Esophagus squamous epithelium (tissue), 4 donors: ENCODE results near the gene ARL4D.

ENCODE experiments used
- CTCF ChIP-seq, 6 experiments: fragments of 450-650 bp in 4 of 6; fragments of 200-600 bp in 2 of 6; sonication (generic) in 2 of 6; IDR thresholded peaks; one replicate each; pipeline ENCODE4 v1.5.1; 2016 to 2019; ENCODE audit warnings: antibody characterized with exemption in 6 of 6, mild to moderate bottlenecking in 4 of 6, moderate library complexity in 4 of 6
- POLR2A ChIP-seq, 4 donors: fragments of 450-650 bp; IDR thresholded peaks; one replicate each; pipeline ENCODE4 v1.6.1; 2017; ENCODE audit warnings: antibody characterized with exemption in 4 of 4, mild to moderate bottlenecking in 4 of 4, moderate library complexity in 3 of 4

DNA sequence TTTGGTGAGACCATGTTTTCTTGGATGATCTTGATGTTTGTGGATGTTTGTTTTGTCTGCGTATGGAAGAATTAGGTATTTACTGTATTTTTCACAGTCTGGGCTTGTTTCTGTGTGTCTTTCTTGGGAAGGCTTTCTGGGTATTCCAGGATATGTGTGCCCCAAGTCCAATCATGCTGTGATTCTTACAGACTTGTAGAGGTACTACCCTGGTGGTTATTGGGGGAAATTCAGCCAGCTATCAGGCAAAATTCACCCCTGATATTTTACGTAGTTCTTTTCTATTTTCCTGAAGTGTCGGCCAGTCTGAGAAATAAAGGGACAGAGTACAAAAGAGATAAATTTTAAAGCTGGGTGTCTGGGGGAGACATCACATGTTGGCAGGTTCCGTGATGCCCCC, 33.4 kb upstream of the ARL4D start:
- TF ChIP-seq CTCF (IDR thresholded peaks at IDR 0.05): peak in 4 of 6 experiments; percentile 13 to 38 (median 24)
- TF ChIP-seq POLR2A (IDR thresholded peaks at IDR 0.05): no peak
